ENCODE results near the gene CYB561D1.

The CYB561D1 gene

DNA sequence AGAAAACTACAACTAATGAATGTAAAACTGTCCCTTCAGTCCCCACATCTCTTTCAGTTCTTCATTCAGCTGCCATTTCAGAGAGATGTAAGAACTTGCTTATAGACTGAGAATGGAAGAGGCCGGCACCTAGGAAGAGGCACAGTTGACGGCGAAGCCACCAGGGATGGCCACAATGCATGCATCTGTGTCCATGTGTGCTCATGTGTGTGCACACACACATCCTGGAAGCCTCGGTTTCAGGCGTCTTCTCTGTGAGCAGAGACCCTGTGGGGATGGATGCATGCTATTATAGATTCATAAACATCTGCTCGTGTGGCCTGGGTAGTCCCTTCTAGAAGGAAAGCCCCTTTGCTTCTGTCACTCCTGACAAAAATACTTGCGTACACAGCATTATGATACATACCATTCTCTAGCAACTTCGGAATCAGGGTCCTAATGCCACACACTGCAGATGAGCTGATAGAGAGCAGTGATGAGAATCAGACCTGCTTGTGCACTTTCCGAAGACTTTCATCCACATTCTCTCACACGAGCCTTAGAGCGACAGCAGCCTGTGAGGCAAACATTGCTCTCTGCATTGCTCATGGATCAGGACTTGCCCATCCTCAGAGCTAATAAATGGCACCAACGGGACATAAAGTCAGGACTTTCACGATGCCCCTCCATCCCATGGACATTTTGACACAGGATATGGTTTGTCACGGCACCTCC is 33.4 kb downstream of the CYB561D1 start:
- DNase-seq (ENCODE audit: insufficient read length, low spot score) = no peak
- FAIRE-seq = no peak

DNA sequence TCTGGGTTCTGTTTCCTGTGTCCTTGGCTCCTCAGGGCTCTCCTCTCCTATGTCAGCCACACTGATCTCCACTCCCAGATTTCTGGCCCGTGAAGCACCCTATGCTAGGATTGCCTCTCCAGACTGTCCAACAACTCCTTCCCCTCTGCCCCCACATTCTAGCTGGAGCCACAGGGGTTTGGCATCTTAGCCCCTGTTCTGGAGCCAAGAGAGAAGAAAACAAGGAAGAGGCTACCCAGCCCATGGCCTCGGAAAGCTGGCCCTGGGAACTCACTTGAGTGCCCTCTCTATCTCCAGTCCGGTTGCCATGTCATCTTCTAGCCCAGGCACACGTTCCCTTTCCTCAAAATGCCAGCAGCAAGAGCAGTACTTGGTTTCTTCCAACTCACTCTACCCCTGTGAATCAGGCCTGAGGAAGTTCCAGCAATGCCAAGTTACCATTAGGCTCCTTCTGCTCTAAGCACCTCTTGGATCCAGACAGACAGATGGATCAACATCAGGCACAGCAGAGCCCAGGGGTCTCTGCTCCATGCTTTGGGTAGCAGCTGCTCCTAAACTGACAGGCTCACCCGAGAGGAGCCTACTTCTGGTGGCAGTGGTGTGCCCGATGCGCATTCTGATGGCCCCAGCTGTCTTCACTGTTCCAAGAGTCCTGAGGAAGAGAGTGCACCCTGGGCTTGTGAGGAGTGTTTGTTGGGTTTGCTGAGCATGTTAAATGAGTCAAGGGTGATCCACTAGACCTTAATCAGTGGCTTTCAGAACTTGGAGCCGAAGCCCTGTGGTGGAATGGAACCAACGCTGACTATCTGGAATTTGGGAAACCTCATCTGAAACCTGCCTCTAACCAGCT is 34.2 kb downstream of the CYB561D1 start:
- DNase-seq (ENCODE audit: insufficient read length, low spot score) (no peak), FAIRE-seq (no peak)

- DNase-seq (ENCODE audit: insufficient read length, low spot score) = no peak
- no peak for FAIRE-seq
Measured at GRCh38 chr1:109528712-109529111, 34.8 kb downstream of the CYB561D1 start.

GRCh38 chr1:109529881-109530456 is 36.1 kb downstream of the CYB561D1 start:
- DNase-seq (ENCODE audit: insufficient read length, low spot score) = no peak
- no peak for FAIRE-seq

- FAIRE-seq (no peak), DNase-seq (ENCODE audit: insufficient read length, low spot score) (no peak)
Measured at GRCh38 chr1:109530457-109531087, 36.7 kb downstream of the CYB561D1 start.

- no peak for FAIRE-seq
- DNase-seq (ENCODE audit: insufficient read length, low spot score) = no peak
Measured at GRCh38 chr1:109531380-109531779, 37.5 kb downstream of the CYB561D1 start.

DNA sequence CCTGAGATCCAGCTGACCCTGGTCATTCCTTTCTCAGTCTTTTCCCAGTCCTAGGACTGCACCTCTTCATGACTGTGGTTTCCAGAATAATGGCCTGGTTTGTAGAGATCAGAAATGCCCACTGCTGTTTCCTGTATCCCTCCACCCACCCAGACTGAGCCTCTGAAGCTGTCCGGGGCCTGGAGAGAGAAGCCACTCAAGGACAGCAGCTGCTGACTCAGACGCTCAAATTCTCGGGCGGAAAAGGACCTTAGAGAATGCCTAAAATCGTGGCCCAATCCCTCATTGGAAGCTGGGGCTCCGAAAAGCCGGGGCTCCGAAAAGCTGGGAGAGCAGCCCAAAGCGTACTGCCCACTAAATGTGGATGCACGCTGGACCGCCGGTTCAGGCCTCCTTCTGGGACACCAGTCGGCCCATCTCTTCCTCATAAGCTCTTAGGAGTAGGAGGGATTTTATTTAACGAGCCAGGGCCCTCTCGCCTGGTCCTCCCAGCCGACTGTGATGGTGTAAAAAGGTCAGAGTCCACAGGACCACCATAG is 38.0 kb downstream of the CYB561D1 start:
- no peak for FAIRE-seq
- DNase-seq (ENCODE audit: insufficient read length, low spot score) = no peak

- FAIRE-seq = no peak
Measured at GRCh38 chr1:109532365-109533136, 38.7 kb downstream of the CYB561D1 start.

DNA sequence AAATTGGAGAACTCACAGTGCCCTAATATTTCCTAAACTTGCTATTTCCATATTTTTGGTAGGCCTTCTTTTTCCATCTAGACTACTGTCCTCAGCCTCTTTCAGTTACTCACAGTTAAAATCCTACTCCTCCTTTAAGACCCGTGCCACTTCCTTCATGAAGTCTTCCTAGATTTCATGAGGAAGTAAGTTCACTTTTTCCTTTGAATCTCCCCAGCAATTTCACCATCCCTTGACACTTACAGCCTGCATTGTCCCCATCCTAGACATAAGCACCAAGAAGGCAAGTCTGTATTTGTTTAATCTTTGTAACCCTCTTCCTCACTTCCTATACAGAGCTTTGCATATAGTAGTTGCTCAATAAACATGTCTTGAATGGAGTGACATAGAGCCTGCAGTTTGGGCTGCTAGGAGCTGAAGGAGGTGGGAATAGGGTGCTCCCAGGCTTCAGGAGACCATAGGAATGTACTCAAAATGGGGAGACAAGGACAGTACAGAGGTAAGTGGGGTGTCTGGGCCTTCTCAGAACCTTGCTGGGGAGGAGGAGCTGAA is 40.5 kb downstream of the CYB561D1 start:
- DNase-seq (ENCODE audit: insufficient read length, low spot score) (no peak), FAIRE-seq (no peak)

More at GRCh38 chr1:109532365-109533136, 38.7 kb downstream of the CYB561D1 start:
- DNase-seq (ENCODE audit: insufficient read length, low spot score) = peak; percentile 59

- no peak for FAIRE-seq
Measured at GRCh38 chr1:109535481-109535880, 41.6 kb downstream of the CYB561D1 start.

DNA sequence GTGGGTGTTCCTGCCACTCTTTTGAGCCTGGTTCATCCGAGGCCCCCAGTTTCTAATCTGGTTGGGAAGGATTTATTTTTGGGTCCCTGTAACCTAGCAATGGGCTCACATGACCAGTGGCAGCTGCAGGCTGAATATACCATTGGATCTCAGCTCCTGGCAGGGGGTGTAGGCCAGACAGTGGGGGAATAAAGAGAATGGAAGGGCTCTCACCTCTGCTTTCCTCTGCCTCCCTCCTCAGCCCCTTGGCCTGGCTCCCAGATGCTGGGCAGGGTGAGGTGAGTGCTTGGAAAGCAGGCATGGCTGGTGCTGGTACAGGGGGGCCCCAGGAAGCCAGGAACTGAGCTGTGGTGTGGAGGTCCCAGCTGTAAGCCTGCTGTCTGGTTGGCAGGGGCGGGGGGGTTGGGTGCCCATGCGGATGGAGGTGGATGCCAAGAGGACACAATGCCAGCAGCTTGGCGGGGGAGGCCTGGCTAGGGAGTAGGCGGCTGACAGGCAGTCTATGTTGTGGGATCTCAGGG is 42.1 kb downstream of the CYB561D1 start:
- DNase-seq (ENCODE audit: insufficient read length, low spot score) = no peak
- no peak for FAIRE-seq

More at GRCh38 chr1:109535481-109535880, 41.6 kb downstream of the CYB561D1 start:
- no peak for DNase-seq (ENCODE audit: insufficient read length, low spot score)

- no peak for DNase-seq (ENCODE audit: insufficient read length, low spot score)
- FAIRE-seq = no peak
Measured at GRCh38 chr1:109537450-109538178, 43.7 kb downstream of the CYB561D1 start.

DNA sequence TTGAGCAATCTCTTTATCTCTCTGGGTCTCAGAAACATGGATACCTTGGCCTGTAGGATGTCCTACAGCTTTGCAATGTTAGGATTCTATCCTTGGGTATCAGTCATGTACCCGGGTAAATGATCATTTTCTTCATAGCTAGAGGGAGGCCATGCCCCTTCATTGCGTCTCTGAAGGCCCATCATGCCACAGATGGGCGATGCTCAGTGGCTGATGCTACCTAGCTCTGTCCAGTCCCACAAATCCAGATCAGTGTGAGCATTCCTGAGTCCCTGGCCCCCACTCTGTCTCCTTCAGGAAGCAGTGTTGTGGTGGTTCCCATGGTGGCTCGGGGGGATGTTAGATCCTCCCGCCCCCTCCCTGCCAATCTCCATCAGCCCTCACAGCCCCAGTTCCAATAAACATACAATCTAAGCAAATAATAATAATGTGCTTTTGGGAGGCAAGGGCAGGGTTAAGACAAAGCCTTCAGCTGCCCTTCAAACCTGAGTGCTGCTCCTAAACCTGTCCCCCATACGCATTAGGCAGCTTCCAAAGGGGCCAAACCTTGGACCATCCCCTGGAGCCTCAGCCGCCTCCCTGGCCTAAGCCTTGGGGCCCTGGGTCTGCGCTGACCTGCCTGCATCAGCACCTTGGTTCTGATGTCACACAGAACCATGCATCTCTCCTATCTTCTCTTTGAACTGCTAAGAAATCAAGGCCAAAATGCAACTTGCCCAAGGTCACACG is 45.1 kb downstream of the CYB561D1 start:
- FAIRE-seq (no peak), DNase-seq (ENCODE audit: insufficient read length, low spot score) (no peak)

DNA sequence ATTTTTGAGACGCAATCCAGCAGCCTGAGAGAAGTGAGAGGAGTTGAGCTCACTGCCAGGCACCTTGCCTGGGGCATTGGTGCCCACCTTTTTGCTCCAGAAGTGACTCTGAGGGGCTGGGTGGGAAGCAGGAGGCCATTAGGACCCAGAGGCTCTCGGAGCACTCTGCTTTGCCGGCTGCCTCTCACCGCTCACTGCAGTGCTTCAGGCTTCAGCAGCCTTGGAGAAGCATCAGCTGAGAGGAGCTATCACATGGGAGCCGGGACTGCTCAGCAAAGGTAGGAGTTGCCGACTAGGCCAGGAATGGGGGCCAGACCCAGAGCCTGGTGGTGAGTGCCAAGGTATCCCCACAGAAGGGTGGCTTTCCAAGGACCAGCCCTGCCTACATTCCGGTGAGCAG is 45.8 kb downstream of the CYB561D1 start, which contains the start of gene GPR61:
Gene GPR61, plus strand, starts transcription at position 197 of the 400 bp plus-strand sequence. CDS start 3,151 bp downstream, outside the sequence.
- DNase-seq (ENCODE audit: insufficient read length, low spot score) (no peak), FAIRE-seq (no peak)

DNA sequence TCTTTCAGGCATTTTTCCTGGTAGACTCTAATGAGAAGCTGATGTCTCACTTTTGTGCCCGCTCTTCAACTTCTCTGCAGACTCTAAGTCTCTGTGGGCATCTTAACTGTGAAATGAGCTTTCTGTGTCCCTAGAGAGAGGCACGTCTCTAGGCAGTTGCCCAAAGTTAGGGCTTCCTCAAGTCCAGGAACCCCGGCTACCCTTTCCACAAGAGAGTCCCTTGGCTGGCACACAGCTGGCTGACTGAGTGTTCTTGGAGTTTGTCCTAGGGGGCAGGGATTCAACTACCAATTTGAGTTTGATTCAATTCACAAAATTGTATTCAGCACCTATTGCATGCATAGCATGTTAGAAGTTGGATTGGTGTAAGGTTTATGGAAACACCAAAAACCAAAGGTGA is 47.2 kb downstream of the CYB561D1 start:
- DNase-seq (ENCODE audit: insufficient read length, low spot score) = no peak
- no peak for FAIRE-seq

DNA sequence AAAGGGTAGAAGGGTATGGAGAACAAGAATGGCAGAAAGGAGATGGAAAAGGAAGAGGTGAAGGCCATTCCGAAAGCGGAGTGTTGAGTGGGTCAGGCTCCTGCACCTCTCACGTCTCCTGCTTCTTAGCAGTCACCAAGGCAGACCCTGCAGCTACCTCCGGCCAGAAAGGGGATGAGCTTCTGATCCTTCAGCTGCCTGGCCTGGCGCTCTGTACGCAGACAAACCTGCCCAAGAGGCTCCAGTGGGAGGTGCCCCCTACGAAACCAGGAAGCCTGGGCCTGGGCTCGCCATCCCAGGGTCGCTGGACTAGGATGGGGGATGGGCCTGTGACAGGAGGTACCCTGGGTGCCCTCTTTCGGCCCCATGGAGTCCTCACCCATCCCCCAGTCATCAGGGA is 48.8 kb downstream of the CYB561D1 start:
- DNase-seq (ENCODE audit: insufficient read length, low spot score) (no peak), FAIRE-seq (no peak)

- no peak for DNase-seq (ENCODE audit: insufficient read length, low spot score)
- FAIRE-seq = no peak
Measured at GRCh38 chr1:109543283-109543987, 49.5 kb downstream of the CYB561D1 start.
